NCI-H526 (cell line): ENCODE measurements around the gene FAM120B.
"Not testable (repeated sequence)": the region's sequence is repeated elsewhere in the genome, so short reads cannot be mapped to it uniquely, and the experiment has no call there.

Source experiments
- DNase-seq, 2 experiments: peaks; one replicate each; lab custom pipeline; 2025; lab: John Stamatoyannopoulos, UW

Gene FAM120B

DNA sequence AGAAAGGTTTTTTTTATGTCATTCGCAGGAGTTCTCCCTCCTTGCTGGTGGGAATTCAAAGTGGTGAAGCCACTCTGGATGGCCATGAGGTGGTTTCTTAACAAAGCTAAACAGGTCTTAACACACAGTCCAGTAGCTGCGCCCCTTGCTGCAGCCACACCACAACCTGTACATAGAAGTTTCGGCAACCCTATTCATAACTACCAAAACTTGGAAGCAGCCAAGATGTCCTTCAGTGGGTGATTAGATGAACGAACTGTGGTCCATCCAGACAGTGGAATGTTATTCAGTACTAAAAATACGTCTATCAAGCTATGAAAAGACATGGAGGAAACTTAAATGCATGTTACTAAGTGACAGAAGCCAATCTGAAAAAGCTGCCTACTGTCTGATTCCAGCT, 78.9 kb downstream of the FAM120B start:
- no peak for DNase-seq

DNA sequence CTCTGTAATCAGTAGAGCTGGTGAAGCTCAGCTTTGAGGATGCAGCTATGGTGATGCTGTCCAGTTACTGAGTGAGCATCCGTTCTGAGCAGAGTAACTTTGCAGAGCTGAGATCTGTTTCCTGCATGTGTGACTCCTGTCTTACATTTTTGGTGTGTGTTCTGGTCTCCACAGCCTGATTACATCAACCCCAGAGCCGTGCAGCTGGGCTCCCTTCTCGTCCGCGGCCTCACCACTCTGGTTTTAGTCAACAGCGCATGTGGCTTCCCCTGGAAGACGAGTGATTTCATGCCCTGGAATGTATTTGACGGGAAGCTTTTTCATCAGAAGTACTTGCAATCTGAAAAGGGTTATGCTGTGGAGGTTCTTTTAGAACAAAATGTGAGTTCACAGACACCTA, 81.6 kb downstream of the FAM120B start:
- DNase-seq: no peak

DNA sequence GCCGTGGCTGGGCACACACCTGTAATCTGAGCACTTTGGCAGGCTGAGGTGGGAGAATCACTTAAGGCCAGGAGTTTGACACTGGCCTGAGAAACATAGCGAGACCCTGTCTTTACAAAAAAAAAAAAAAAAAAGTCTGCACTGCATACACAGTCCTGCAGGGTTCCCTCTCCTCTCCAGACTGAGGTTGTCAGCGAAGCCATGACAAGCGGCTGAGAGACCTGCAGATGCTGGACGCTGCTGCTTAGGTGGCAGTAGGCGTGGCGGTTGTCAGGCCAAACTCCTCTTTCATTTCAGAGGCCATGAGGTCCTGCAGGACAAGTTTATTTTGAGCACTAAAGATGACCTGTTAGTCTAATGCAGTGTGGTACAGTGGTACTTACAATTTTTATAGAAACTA, 86.5 kb downstream of the FAM120B start:
- no peak for DNase-seq

DNA sequence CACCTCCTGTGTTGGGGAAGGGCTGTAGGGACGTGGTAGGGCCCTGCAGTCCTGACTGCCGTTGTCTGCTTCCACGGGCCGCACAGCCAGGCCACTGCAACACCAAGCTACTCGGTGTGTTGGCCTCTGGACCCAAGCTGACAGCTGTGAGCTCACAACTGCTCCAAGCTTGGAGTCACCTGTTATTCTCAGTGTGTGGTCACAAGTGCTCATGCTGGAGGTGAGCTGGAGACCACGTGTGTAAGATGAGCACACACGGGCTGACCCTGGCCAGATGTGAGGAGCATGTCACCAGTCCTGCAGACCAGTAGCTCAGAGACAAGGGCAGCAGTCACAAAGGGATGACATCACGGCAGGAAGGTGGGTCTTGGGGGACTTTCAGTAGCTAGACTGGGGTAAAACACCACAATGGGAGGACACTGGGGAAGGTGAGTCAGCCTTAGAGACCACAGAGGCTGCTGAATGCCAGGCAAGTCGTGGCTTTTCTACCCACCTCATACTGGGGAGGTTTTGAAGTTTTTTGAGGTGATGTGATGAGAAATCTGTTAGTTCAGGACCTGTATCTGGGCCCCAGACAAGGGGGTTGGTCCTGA, 87.3 kb downstream of the FAM120B start:
- DNase-seq: no peak

DNA sequence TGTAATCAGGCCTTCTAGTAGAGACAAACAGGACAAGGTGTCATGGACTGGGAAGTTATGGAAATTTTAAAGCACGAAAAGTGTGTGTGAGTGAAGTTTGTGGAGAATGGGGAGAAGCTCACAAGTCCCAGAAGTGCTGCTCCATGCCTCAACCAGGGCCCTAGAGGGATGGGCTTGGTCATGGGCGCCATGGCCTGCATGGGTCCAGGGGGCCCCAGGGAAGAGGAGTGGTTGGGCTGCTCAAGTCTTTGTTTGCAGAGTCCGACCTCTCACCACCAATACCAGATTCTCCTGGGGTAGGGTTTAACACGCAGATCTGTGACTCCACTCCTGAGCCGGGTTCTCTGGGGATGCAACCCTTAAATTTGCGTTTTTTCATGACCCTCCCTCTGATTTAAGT, 88.4 kb downstream of the FAM120B start:
- no peak for DNase-seq

DNA sequence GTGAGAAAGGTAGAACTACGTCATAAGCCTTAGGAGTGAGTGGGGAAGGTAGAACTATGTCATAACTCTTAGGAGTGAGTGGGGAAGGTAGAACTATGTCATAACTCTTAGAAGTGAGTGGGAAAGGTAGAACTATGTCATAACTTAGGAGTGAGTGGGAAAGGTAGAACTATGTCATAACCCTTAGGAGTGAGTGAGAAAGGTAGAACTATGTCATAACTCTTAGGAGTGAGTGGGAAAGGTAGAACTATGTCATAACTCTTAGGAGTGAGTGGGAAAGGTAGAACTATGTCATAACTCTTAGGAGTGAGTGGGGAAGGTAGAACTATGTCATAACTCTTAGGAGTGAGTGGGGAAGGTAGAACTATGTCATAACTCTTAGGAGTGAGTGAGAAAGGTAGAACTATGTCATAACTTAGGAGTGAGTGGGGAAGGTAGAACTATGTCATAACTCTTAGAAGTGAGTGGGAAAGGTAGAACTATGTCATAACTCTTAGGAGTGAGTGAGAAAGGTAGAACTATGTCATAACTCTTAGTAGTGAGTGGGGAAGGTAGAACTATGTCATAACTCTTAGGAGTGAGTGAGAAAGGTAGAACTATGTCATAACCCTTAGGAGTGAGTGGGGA, 92.3 kb downstream of the FAM120B start:
- DNase-seq: not testable (repeated sequence)

DNA sequence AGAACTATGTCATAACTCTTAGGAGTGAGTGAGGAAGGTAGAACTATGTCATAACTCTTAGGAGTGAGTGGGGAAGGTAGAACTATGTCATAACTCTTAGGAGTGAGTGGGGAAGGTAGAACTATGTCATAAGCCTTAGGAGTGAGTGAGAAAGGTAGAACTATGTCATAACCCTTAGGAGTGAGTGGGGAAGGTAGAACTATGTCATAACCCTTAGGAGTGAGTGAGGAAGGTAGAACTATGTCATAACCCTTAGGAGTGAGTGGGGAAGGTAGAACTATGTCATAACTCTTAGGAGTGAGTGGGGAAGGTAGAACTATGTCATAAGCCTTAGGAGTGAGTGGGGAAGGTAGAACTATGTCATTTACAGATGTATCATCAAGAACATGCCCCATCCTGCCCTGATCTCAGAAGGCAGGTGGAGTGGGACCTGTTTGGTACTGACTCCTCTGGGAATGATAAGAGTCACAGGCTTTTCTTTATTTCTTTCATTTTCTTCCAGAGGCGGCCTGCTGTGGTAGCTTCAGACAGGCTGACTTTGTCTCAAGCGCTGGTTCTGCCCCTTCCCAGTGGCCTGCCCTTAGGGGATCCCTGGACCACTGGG, 93.5 kb downstream of the FAM120B start:
- DNase-seq: not testable (repeated sequence)

DNA sequence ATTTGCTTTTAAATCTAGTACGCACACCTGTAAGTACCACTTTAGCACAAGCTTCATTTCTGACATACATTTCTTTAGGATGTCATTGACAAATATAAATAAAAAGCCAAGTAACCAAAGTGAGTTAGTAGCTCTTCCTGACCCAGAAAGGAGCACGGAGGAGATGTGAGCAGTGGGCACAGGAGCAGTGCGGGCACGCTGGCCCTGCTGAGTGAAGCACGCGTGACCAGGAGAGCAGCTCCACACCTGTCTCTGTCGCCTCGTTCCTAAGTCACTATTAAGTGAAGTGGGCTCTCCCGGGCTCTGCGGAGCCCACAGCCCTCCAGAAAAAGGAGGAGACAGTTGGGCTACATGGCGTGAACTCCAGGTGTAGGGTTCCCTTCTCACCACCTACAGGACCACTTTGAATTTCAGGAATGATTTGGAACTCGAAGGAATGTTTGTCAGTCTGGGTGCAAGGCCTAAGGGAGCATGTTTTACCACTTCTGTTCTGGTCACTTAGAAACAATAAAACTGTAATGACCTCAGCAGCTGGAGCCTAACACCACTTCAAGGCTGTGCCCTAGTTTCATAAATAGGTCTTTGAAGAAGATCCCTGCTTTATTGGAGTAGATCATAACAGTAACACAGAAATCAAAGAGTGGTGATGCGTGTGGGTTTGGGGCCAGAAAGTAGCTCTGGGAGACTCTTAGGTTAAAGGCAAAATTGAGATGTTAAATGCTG, 95.9 kb downstream of the FAM120B start:
- no peak for DNase-seq

DNA sequence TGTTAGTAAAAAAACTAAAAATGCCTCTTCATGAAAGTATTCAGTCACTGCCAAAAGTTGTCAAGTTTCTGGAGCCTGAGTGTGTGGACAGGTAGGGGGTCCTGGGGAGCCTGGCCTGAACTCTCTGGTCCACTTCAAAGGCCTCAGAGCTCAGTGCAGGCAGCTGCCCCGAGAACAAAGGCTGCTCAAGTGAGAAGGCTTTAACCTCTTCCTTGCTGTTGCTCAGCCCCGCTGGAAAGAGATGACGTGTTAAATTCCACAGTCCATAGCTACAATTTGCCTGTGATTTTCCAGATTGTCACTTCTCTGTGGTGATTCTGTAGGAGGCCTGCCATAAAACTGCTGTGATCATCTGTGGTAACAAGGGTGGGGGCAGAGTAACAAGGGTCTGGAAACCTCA, 96.9 kb downstream of the FAM120B start:
- DNase-seq: no peak

DNA sequence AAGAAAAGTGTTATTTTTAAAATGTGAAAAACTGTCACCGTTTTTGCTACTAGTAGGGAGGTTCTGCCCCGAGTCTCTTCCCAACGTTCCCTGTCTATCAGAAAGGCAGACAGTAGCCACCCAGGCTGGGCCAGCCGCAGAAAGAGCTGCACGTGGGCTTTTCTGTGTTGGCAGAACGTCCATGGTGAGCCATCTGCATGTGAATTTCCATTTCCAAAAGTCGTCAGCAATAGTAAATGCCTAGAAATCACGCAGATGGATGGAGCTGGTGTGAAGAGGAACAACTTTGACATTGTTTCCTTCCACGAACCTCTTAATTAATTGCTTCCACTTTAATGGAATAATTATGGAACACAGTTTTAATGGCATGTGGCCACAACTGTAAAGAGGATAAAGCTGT, 97.5 kb downstream of the FAM120B start:
- no peak for DNase-seq

DNA sequence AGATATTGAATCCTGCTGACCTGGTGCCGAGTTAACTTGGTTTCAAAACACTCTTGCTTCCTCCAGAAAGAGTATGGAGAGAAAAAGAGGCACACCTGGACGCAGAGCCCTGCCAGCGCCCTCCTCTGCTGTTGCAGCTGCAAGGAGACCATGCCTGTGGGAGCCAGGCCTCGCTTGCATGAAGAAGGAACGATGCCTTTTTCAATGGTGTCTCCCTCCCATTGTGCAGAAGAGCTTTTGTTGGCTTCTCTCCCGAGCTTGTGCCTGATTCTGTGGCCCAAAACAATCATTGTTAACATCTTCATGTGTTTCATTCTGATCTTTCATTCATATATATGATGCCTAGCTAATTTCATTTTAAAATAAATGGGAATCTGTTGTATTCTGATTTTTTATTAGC, 98.1 kb downstream of the FAM120B start:
- no peak for DNase-seq

DNA sequence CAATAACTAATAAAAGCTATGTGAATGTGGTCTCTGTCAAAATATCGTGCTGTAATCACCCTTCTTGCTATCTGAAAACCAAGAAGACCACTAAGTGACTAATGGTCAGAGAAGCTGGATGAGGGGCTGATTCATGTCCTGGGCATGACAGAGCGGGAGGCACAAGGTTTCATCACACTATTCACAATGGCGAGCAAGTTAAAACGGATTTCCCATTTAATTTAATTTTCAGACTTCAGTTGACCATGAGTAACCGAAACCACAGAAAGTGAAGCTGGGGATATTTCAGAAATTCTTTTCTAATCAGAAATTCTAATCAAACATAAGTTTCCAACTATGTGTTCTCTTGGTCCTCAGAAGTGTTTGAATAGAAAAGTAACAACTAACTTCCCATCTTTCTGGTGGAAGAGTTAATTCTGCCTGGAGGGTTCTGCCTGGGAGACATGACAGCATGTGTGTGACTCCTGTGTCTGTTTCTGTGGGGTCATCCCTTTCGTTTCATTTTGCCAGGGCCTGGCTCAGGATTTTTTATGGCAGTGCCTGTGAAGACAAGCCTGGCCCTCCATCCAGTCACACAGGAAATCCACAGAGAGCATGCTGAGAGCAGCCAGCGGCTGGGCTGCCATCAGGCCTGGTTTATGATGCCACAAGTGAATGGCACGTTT, 98.9 kb downstream of the FAM120B start:
- DNase-seq: no peak

DNA sequence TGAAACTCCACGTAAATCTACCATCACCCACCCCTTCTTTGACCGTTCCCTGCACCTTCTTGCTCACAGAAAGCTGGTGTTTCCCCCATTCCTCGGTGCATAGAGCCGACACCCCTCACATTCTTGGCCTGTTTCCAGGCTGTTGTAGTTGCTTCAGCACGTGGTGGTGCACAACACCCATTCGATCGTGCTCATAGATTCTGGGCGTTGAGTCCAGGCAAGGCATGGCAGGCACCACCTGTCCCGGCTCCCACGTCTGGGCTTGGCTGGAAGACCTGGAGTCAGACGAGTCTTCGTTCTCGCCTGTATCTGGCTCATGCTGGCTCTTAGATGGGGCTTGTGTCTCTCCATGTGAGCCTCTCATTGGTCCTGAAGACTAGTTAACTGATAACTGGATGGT, 100.6 kb downstream of the FAM120B start:
- DNase-seq: no peak

DNA sequence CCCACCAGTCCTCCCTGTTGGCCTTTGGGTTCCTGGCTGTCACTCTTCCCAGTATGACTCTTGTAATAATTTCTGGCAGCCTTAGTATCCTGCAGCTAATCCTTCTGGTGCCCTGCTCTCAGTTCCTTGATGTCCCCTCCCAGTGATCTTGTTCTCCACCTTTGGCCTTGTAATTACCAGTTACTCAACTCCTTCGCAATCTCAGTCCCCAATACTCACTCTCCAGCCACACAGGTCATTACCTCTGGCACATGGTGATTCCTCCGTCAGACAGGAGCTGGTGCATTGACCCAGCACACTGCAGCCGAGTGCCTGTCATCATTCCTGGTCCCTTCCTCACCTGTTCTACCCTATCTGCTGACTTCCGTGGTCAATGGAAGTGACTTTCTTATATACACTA, 101.4 kb downstream of the FAM120B start:
- no peak for DNase-seq

DNA sequence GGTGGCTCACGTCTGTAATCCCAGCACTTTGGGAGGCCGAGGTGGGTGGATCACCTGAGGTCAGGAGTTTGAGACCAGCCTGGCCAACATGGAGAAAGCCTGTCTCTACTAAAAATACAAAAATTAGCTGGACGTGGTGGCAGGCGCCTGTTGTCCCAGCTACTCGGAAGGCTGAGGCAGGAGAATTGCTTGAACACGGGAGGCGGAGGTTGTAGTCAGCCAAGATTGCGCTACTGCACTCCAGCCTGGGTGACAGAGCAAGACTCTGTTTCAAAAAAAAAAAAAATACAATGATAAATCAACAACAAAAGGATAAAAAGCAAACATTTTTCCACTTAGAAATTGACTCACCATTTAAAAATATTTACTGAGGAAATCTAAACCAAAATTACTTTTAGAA, 103.2 kb downstream of the FAM120B start:
- not testable (repeated sequence) for DNase-seq

DNA sequence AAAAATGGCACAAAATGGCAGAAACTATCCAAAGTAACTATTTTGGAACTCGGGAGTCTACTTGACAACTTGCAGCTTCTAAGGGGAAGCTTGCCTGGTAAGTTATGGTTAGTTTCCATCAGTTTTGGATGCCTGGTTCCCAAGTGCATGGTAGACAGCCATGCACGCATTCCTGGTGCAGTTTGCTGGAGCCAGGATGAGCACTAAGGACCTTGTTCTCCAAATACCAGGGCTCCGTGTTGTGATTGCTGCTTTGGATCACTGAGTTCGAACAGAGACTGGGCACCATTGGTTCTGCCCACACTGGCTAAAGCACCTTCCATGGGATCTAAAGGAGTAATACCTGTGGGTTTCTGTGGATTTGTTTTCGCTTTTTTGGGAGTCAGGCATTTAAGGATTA, 103.7 kb downstream of the FAM120B start:
- DNase-seq: no peak

DNA sequence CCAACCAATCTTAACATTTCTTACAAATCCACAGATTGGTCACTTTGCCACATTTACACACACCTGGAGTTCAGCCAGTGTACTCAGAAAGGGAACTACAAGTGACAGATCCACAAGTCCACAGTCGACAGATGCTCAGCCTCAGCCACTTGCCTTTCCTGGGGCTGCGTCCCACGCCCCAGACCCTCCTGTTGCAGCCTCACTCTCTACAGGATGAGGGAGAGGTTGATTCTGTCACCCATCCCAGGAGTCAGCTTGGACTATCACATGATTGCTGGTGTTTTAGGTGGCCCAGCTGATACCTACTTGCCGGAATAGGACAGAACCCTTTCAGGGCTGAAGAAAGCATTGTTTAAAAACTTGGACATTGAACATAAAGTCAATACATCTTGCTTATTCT, 108.8 kb downstream of the FAM120B start:
- DNase-seq: no peak

DNA sequence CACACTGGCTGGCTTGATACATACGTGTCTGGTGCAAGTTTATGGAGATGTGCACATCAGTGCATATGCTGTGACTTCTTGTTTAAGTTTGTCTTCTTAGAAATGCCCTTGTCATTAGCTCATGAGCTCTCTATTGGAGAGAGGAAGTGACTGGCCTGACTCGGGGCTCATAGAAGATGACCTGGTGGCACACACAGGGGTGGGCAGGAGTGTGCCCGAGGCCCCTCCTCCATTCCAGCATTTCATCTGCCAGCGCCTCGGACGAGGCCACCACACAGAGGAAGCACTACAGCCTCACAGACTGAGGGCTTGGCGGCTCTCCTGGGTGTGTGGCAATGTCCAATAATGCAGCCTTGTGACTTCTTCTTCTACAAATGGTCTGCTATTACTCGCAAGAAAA, 109.7 kb downstream of the FAM120B start:
- no peak for DNase-seq

DNA sequence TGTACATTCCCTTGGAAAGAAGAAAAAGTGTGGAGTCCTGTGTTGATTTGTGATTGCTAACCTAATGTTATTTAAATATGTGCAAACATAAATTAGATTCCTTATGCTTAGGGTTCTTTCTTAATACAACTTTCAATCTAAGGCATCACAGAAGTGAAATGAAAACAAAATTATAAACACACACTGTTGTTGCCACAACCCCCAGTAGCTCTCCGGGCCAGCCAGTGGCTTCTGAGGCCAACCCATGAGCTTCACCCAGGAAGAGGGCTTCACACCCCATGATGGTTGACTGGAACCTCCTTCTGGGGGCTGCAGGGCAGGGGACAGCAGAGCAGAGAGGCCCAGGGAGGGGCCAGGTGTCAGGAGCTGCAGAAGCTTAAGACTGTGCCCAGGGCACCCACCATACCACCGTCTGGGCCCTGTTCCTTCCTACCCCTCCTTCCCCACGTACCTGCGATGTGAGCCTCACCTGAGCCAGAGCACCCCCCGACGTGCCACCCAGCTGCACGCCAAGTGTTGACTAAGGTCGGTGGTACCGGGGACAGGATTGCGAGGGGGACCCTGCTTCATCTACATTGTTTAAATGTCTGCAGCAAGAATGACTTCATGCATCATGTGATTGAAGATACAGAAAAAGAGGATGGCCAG, 110.5 kb downstream of the FAM120B start:
- no peak for DNase-seq

DNA sequence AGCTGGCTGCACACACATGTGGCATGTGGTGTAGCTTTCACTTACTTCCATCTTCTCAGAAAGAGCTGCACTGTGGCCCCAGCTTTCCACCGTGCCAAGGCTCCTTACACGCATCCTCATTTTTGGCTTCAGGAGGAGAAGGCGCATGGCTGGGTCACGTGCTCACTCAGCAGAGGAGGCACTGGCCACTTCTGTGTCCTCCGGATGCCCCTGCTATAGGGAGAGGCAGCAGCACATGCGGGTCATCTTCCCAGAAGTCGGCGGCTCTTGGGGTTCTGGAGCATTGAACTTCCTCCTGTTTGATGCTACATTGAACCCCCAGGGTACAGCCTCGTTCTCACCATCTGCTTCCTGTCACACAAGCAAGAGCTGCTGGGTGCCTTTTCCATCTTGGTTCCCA, 111.3 kb downstream of the FAM120B start:
- no peak for DNase-seq

DNA sequence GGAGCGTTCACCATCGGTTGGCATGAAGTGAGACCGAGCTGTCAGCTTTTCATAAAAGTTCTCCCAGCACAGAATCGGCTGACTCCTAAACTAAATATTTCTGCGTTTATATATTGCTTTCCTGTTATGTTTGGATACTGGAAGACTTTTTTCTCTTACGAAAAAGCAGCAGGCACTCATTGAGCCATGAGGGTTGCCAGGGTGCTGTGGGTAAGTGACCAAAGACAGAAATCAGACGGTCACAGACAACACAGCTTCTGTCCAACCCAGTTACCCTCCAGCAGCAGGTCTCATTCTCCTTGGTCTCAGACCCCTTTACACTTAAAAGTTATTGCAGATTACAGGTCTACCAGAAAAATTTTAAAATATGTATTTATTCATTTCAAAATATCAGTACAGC, 113.7 kb downstream of the FAM120B start:
- DNase-seq: no peak
